ENCODE measurements around the gene PRDM15.

PRDM15 gene

GRCh38 chr21:41878831-41879189, 334 bp downstream of the PRDM15 start:
- Histone ChIP-seq H3F3A (ENCODE audit: low read depth) (no peaks in the 10 kb centered on the region), H3K4me1 (ENCODE audit: insufficient read depth, low read length, poor library complexity, severe bottlenecking) (peaks cover 37% of the 10 kb centered on the region), H3K4me3 (ENCODE audit: low read length, poor library complexity, severe bottlenecking) (peak overlapping the region; percentile 83), H3K27me3 (ENCODE audit: insufficient read depth, low read length, poor library complexity, severe bottlenecking) (no peaks in the 10 kb centered on the region), H3K79me2 (ENCODE audit: insufficient read depth, low read length) (peaks cover 60% of the 10 kb centered on the region), H2AFZ (ENCODE audit: low read length) (no peak overlapping the region), H3K9ac (ENCODE audit: low read depth, low read length, poor library complexity, severe bottlenecking) (peak overlapping the region; percentile 92), H3K4me2 (ENCODE audit: low read depth, low read length, poor library complexity, severe bottlenecking) (no peak overlapping the region), H4K20me1 (ENCODE audit: insufficient read depth, low read length, poor library complexity, severe bottlenecking) (no peaks in the 10 kb centered on the region), H3K9me3 (ENCODE audit: insufficient read depth, low read depth, low read length) (no peaks in the 10 kb centered on the region), H3K36me3 (ENCODE audit: insufficient read depth, low read length) (no peaks in the 10 kb centered on the region), H3K9me2 (replicated peaks; ENCODE audit: low read depth, low read length) (no peaks in the 10 kb centered on the region)
- TF ChIP-seq EZH2phosphoT487 (IDR thresholded peaks at IDR 0.05; ENCODE audit: borderline replicate concordance) = no peak
- TF ChIP-seq, protein P1, sequence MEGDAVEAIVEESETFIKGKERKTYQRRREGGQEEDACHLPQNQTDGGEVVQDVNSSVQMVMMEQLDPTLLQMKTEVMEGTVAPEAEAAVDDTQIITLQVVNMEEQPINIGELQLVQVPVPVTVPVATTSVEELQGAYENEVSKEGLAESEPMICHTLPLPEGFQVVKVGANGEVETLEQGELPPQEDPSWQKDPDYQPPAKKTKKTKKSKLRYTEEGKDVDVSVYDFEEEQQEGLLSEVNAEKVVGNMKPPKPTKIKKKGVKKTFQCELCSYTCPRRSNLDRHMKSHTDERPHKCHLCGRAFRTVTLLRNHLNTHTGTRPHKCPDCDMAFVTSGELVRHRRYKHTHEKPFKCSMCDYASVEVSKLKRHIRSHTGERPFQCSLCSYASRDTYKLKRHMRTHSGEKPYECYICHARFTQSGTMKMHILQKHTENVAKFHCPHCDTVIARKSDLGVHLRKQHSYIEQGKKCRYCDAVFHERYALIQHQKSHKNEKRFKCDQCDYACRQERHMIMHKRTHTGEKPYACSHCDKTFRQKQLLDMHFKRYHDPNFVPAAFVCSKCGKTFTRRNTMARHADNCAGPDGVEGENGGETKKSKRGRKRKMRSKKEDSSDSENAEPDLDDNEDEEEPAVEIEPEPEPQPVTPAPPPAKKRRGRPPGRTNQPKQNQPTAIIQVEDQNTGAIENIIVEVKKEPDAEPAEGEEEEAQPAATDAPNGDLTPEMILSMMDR (conservative IDR thresholded peaks at IDR 0.05; ENCODE audit: low read length) = no peak

- peaks cover 36% of the 10 kb centered on the region for H3K4me1 ChIP-seq (ENCODE audit: insufficient read depth, low read length, poor library complexity, severe bottlenecking)
These were observed 978 bp downstream of the PRDM15 start for GRCh38 chr21:41877901-41878830.

DNA sequence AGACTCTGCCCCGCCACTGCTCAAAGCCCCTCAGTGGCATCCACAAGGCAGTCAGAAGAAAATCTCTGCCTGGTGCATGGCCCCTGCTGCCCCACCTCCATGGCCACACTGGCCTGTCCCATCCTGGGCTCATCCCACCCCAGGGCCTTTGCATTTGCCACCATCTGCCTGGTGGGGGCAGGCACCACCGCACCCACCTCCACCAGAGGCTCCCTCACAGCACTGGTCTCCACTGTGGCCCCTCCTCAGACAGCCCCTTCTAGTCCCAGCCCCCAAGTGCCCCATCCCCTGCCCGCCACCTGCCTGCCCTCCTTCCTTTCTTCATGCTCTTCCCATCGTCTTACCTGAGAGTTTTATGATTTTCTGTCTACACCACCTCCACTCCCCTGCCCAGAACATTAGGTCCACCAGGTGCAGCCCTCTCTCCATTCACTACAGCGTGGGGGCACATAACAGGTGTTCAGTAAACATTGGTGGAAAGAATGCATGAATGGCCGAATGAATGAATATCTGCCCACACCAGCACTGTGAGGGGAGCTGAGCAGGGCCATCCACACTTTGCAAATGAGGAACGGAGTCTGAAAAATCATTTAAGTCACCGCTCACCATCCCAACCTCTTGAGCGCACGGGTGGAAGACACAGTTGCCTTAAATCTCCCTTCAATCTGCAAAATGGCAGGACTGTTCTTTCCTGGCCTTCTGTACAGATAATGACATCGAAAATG, 2.1 kb downstream of the PRDM15 start:
- Histone ChIP-seq H3K36me3 (ENCODE audit: insufficient read depth, low read length) (no peaks in the 10 kb centered on the region), H2AFZ (ENCODE audit: low read length) (no peak overlapping the region), H3K79me2 (ENCODE audit: insufficient read depth, low read length) (peaks cover 74% of the 10 kb centered on the region), H3K9me2 (replicated peaks; ENCODE audit: low read depth, low read length) (no peaks in the 10 kb centered on the region), H4K20me1 (ENCODE audit: insufficient read depth, low read length, poor library complexity, severe bottlenecking) (no peaks in the 10 kb centered on the region), H3K9me3 (ENCODE audit: insufficient read depth, low read depth, low read length) (no peaks in the 10 kb centered on the region), H3K4me1 (ENCODE audit: insufficient read depth, low read length, poor library complexity, severe bottlenecking) (peaks cover 36% of the 10 kb centered on the region), H3K4me3 (ENCODE audit: low read length, poor library complexity, severe bottlenecking) (peak overlapping the region; percentile 83), H3K4me2 (ENCODE audit: low read depth, low read length, poor library complexity, severe bottlenecking) (peak overlapping the region; percentile 78), H3F3A (ENCODE audit: low read depth) (no peaks in the 10 kb centered on the region), H3K27me3 (ENCODE audit: insufficient read depth, low read length, poor library complexity, severe bottlenecking) (no peaks in the 10 kb centered on the region), H3K9ac (ENCODE audit: low read depth, low read length, poor library complexity, severe bottlenecking) (peak overlapping the region; percentile 92)
- TF ChIP-seq, protein P1 (conservative IDR thresholded peaks at IDR 0.05; ENCODE audit: low read length) = peak; percentile 29; the same call in 1 of the 2 replicates
- no peak for TF ChIP-seq EZH2phosphoT487 (IDR thresholded peaks at IDR 0.05; ENCODE audit: borderline replicate concordance)

More at GRCh38 chr21:41877901-41878830, 978 bp downstream of the PRDM15 start:
- TF ChIP-seq, protein P1 (conservative IDR thresholded peaks at IDR 0.05; ENCODE audit: low read length) = no peak
- no peak for TF ChIP-seq EZH2phosphoT487 (IDR thresholded peaks at IDR 0.05; ENCODE audit: borderline replicate concordance)
- H3K9me2 ChIP-seq (replicated peaks; ENCODE audit: low read depth, low read length) = no peaks in the 10 kb centered on the region
- H3K4me3 ChIP-seq (ENCODE audit: low read length, poor library complexity, severe bottlenecking) = peak overlapping the region; percentile 83
- H3K4me2 ChIP-seq (ENCODE audit: low read depth, low read length, poor library complexity, severe bottlenecking) = peak overlapping the region; percentile 78
- no peaks in the 10 kb centered on the region for H4K20me1 ChIP-seq (ENCODE audit: insufficient read depth, low read length, poor library complexity, severe bottlenecking)
- H3K9me3 ChIP-seq (ENCODE audit: insufficient read depth, low read depth, low read length) = no peaks in the 10 kb centered on the region
- H3K79me2 ChIP-seq (ENCODE audit: insufficient read depth, low read length) = peaks cover 66% of the 10 kb centered on the region
- no peaks in the 10 kb centered on the region for H3K27me3 ChIP-seq (ENCODE audit: insufficient read depth, low read length, poor library complexity, severe bottlenecking)
- H2AFZ ChIP-seq (ENCODE audit: low read length) = peak overlapping the region; percentile 75
- no peaks in the 10 kb centered on the region for H3F3A ChIP-seq (ENCODE audit: low read depth)
- no peaks in the 10 kb centered on the region for H3K36me3 ChIP-seq (ENCODE audit: insufficient read depth, low read length)
- H3K9ac ChIP-seq (ENCODE audit: low read depth, low read length, poor library complexity, severe bottlenecking) = peak overlapping the region; percentile 92
